Measurements from ENCODE around the gene TXNRD3.

- TF ChIP-seq EZH2phosphoT487 (IDR thresholded peaks at IDR 0.05; ENCODE audit: low read length) (no peak), CTCF (IDR thresholded peaks at IDR 0.05; ENCODE audit: low read length) (no peak)
These were observed 72.6 kb downstream of the TXNRD3 start for GRCh38 chr3:126582311-126582710.
